ENCODE results near the gene OSBPL7.

DNA sequence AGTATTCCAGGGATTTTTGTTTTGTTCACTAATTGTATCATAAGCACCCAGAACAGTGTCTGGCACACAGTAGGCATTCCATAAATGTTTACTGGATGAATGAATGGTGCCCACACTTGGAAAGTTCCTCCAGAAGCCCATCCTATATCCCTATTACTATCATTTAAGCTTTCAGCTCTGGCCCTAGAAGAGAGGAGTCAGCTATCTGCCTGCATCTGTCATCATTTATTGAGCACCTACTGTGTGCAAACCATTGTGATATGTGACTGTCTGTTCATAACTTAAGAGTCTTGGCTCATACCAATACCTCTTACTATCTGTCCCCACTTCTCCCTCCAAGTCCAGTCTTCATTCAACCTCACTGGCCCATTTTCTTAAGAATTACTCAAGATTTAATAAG, 49.5 kb upstream of the OSBPL7 start:
- TF ChIP-seq CEBPB (IDR thresholded peaks at IDR 0.05; ENCODE audit: low read depth) (no peak), POLR2A (IDR thresholded peaks at IDR 0.05; ENCODE audit: borderline replicate concordance, extremely low read depth, insufficient read depth, insufficient read length) (no peak), CTCF (IDR thresholded peaks at IDR 0.05 in 2 of 3, conservative IDR thresholded peaks at IDR 0.05 in 1 of 3; ENCODE audit: borderline replicate concordance in 1 of 3, insufficient read depth in 1 of 3, low read depth in 2 of 3, low read length in 2 of 3) (no peak), EZH2 (IDR thresholded peaks at IDR 0.05) (no peak), RAD21 (IDR thresholded peaks at IDR 0.05; ENCODE audit: low read depth) (no peak), JUND (IDR thresholded peaks at IDR 0.05) (no peak), SIN3A (IDR thresholded peaks at IDR 0.05; ENCODE audit: low read depth) (no peak), ZFX (IDR thresholded peaks at IDR 0.05) (no peak), EZH2phosphoT487 (IDR thresholded peaks at IDR 0.05; ENCODE audit: borderline replicate concordance) (no peak), POLR2AphosphoS5 (IDR thresholded peaks at IDR 0.05; ENCODE audit: low read depth, low read length) (no peak), TCF7L2 (IDR thresholded peaks at IDR 0.05; ENCODE audit: borderline replicate concordance, extremely low read depth, insufficient read depth, insufficient read length) (no peak), YY1 (IDR thresholded peaks at IDR 0.05; ENCODE audit: extremely low read depth, insufficient replicate concordance, low read depth, low read length) (no peak)
- TF ChIP-seq, protein P1, sequence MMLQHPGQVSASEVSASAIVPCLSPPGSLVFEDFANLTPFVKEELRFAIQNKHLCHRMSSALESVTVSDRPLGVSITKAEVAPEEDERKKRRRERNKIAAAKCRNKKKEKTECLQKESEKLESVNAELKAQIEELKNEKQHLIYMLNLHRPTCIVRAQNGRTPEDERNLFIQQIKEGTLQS (IDR thresholded peaks at IDR 0.05) = no peak
- TF ChIP-seq, protein P2, sequence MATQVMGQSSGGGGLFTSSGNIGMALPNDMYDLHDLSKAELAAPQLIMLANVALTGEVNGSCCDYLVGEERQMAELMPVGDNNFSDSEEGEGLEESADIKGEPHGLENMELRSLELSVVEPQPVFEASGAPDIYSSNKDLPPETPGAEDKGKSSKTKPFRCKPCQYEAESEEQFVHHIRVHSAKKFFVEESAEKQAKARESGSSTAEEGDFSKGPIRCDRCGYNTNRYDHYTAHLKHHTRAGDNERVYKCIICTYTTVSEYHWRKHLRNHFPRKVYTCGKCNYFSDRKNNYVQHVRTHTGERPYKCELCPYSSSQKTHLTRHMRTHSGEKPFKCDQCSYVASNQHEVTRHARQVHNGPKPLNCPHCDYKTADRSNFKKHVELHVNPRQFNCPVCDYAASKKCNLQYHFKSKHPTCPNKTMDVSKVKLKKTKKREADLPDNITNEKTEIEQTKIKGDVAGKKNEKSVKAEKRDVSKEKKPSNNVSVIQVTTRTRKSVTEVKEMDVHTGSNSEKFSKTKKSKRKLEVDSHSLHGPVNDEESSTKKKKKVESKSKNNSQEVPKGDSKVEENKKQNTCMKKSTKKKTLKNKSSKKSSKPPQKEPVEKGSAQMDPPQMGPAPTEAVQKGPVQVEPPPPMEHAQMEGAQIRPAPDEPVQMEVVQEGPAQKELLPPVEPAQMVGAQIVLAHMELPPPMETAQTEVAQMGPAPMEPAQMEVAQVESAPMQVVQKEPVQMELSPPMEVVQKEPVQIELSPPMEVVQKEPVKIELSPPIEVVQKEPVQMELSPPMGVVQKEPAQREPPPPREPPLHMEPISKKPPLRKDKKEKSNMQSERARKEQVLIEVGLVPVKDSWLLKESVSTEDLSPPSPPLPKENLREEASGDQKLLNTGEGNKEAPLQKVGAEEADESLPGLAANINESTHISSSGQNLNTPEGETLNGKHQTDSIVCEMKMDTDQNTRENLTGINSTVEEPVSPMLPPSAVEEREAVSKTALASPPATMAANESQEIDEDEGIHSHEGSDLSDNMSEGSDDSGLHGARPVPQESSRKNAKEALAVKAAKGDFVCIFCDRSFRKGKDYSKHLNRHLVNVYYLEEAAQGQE (IDR thresholded peaks at IDR 0.05; ENCODE audit: low read depth) = no peak

Measured in HCT116 (cell line).